GM12875 (cell line): ENCODE results near the gene TSR1.

ENCODE experiments used
- H3K4me3 ChIP-seq: one replicate; pipeline ENCODE4 v1.5.1; 2011; ENCODE audit warnings: low read depth, low read length, control low read depth
- CTCF ChIP-seq: IDR thresholded peaks from 2 replicates; pipeline ENCODE4 v1.5.1; 2011; ENCODE audit warnings: low read depth, mild to moderate bottlenecking, control low read depth, inconsistent platforms, low read length, moderate library complexity, borderline replicate concordance; ENCODE audit not compliant: insufficient read depth

TSR1 gene

DNA sequence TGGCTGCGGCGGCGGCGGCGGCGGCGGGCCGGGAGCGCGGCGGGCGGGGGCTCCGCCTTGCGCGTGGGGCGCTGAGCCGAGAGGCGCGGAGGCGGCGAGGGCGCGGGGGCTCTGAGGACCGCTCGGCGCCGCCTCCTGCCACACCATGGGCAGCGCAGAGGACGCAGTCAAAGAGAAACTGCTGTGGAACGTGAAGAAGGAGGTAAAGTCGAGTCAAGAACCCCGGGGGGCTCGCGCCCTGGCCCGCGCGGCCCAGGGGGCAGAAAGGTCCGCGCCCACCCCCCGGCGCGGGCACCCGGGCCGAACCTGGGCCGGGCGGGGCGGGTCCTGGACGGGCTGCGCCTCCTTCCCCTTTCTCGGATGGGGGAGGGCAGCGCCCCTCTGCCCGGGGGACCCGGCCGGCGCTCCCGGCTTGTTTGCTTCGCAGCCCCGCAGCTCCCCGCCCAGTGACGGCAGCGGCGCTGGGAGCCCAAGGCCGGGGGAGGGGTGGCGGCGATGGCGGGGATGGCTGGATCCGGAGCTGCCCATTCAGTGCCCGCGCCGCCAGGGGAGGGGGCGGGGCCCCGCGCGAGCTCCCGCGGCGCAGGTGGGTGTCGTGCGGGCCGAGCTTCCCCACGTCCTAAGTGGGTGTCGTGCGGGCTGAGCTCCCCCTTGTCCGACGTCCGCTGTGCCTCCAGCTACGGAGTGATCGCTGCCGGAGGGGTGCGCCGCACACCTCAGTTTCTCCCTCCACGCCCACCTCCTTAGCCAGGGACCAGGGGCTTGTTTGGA, 1.5 kb upstream of the TSR1 start:
- peak overlapping the region; percentile 92 for H3K4me3 ChIP-seq
- TF ChIP-seq CTCF = no peak

DNA sequence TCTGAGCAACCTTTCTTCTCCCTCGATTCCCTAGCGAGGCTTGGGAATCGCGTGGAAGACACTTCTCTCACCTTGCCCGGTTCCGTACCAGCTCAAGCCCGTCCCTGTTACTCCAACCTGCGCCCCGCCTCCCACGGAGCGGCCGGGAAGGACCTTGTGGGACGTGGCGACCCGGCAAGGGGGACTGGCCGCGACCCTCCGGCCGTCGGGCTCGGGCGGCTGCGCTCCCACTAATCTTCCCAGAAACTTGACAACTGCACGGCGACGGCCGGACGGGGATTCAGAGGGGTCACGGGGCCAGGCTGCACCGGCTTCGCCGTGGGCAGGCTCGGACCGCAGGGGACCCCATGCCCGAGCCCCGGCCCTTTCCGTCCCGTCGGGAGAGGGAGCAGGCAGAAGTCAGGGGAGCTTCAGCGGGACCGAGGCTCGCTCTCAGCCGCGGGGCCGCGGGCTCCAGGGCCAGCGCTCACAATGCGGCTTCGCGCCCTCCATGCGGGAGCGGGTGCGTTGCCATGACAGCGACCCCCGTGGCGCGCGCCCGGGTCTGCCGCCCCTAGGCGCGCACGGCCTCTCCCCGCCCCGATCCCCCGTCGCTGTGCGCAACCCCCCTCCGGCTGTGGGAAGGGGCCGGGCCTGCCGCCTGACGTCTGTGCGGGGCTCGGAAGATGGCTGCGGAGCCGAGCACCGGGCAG, 741 bp upstream of the TSR1 start, which contains the start of gene SGSM2:
SGSM2 (plus strand) TSS at position 650 of the 692 bp plus-strand sequence. CDS start 188 bp downstream, outside the sequence.
- peak within 1 kb of the TSS; percentile 92 for H3K4me3 ChIP-seq
- TF ChIP-seq CTCF = no peak

DNA sequence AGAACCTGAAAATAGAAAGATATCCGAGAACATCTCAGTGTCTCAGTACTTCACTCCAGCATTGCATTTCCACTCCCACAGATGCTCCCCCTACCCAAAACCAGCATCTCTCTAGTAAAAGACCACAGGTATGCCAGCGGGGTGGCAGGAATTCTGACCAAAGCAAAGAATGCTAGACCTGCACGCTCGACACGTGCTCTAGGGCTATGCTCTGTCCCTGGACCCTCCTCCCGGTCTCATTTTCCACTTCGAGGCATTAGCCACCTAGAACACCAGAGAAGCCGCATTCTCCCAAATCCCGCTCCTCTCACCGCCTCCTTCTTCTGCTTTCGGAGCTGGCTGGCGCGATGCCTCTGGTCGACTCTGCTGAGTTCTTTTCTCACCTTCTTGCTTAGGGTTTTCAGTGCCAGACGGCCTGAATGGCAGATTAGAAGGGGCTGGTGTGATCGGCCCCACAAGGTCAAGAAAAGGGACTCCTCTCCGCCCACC, 487 bp downstream of the TSR1 start:
- TF ChIP-seq CTCF = no peak
- peak overlapping the region; percentile 92 for H3K4me3 ChIP-seq

DNA sequence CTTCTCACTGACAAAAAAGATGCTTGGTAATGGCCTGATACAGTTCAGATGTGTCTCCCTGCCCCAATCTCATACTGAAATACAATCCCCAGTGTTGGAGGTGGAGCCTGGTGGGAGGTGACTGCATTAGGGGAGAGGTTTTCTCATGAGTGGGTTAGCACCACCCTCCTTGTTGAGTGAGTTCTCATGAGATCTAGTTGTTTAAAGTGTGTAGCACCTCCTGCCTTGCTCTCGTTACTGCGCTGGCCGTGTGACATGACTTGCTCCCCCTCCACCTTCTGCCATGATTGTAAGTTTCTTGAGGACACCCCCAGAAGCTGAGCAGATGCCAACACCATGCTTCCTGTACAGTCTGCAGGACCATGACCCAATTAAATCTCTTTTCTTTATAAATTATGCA, 5.0 kb downstream of the TSR1 start:
- TF ChIP-seq CTCF = no peak
- no peak overlapping the region for H3K4me3 ChIP-seq

- no peak for TF ChIP-seq CTCF
- no peak overlapping the region for H3K4me3 ChIP-seq
These were observed 12.5 kb downstream of the TSR1 start for GRCh38 chr17:2323629-2324314.

GRCh38 chr17:2321399-2321798, 14.9 kb downstream of the TSR1 start:
- no peak overlapping the region for H3K4me3 ChIP-seq

More at GRCh38 chr17:2321399-2321798, 14.9 kb downstream of the TSR1 start:
- TF ChIP-seq CTCF = no peak
